Endothelial cell (in vitro differentiated cells): ENCODE results near the gene KBTBD8. TPM values are rescaled to one million over a fixed set of nuclear protein-coding genes. Genes with fewer than 3 reads are reported as not detected.

Experiments used
- DNase-seq: peaks from one replicate; pipeline ENCODE4 v3.0.0; 2021; ENCODE audit warnings: low spot score
- H3K27ac Mint-ChIP-seq: one replicate; pipeline ENCODE4 v1.8.0; 2021; ENCODE audit warnings: mixed read lengths, inconsistent platforms; ENCODE audit not compliant: unreplicated experiment
- H3K27me3 Mint-ChIP-seq: one replicate; pipeline ENCODE4 v1.8.0; 2021; ENCODE audit warnings: mild to moderate bottlenecking, moderate library complexity, mixed read lengths, inconsistent platforms; ENCODE audit not compliant: unreplicated experiment
- H3K36me3 Mint-ChIP-seq: one replicate; pipeline ENCODE4 v1.8.0; 2021; ENCODE audit warnings: mild to moderate bottlenecking, low read depth, mixed read lengths, inconsistent platforms; ENCODE audit not compliant: unreplicated experiment
- H3K4me1 Mint-ChIP-seq: one replicate; pipeline ENCODE4 v1.8.0; 2021; ENCODE audit warnings: mild to moderate bottlenecking, mixed read lengths, inconsistent platforms; ENCODE audit not compliant: unreplicated experiment
- H3K4me3 Mint-ChIP-seq: one replicate; pipeline ENCODE4 v1.8.0; 2021; ENCODE audit warnings: mild to moderate bottlenecking, mixed read lengths, inconsistent platforms; ENCODE audit not compliant: unreplicated experiment
- H3K9me3 Mint-ChIP-seq: one replicate; pipeline ENCODE4 v1.8.0; 2021; ENCODE audit warnings: mixed read lengths, inconsistent platforms; ENCODE audit not compliant: unreplicated experiment
- CTCF ChIP-seq: fragments of 200-600 bp; sonication (generic); IDR thresholded peaks from one replicate; pipeline ENCODE4 v1.5.0; 2021; ENCODE audit warnings: antibody characterized with exemption; ENCODE audit not compliant: unreplicated experiment
- total RNA-seq: library from RNA; stranded (reverse); fragmentation: NEBNext Ultra II Directional; extraction: Animal tissue kit (Norgen Biotek cat#: 25700); gene quantifications from one replicate; pipeline ENCODE4 v1.2.1, GENCODE V29; 2021; ENCODE audit not compliant: unreplicated experiment

KBTBD8 gene
- total RNA-seq, 1 donor from 2014 or later, result 6.3 TPM

GRCh38 chr3:67005974-67006373, 7.9 kb downstream of the KBTBD8 start:
- H3K27me3 Mint-ChIP-seq, result no peaks in the 10 kb centered on the region
- DNase-seq, result no peak
- H3K9me3 Mint-ChIP-seq, result no peaks in the 10 kb centered on the region
- no peak for TF ChIP-seq CTCF
- no peaks in the 10 kb centered on the region for H3K36me3 Mint-ChIP-seq
- H3K4me3 Mint-ChIP-seq, result no peak overlapping the region
- H3K27ac Mint-ChIP-seq, result no peak overlapping the region
- no peaks in the 10 kb centered on the region for H3K4me1 Mint-ChIP-seq

GRCh38 chr3:67006460-67006859, 8.4 kb downstream of the KBTBD8 start:
- H3K4me1 Mint-ChIP-seq, result no peaks in the 10 kb centered on the region
- H3K27ac Mint-ChIP-seq, result no peak overlapping the region
- TF ChIP-seq CTCF, result no peak
- H3K36me3 Mint-ChIP-seq, result no peaks in the 10 kb centered on the region
- no peaks in the 10 kb centered on the region for H3K9me3 Mint-ChIP-seq
- H3K27me3 Mint-ChIP-seq, result no peaks in the 10 kb centered on the region
- no peak overlapping the region for H3K4me3 Mint-ChIP-seq
- no peak for DNase-seq

GRCh38 chr3:67008388-67008787, 10.3 kb downstream of the KBTBD8 start:
- H3K27ac Mint-ChIP-seq, result no peak overlapping the region

GRCh38 chr3:67009716-67010115, 11.6 kb downstream of the KBTBD8 start:
- DNase-seq, result no peak
- TF ChIP-seq CTCF, result no peak
- H3K4me3 Mint-ChIP-seq, result no peak overlapping the region
- H3K9me3 Mint-ChIP-seq, result no peaks in the 10 kb centered on the region
- H3K27me3 Mint-ChIP-seq, result no peaks in the 10 kb centered on the region
- no peaks in the 10 kb centered on the region for H3K4me1 Mint-ChIP-seq
- no peaks in the 10 kb centered on the region for H3K36me3 Mint-ChIP-seq
- no peak overlapping the region for H3K27ac Mint-ChIP-seq

More at GRCh38 chr3:67008388-67008787, 10.3 kb downstream of the KBTBD8 start:
- H3K4me3 Mint-ChIP-seq, result no peak overlapping the region
- H3K9me3 Mint-ChIP-seq, result no peaks in the 10 kb centered on the region
- no peaks in the 10 kb centered on the region for H3K27me3 Mint-ChIP-seq
- no peaks in the 10 kb centered on the region for H3K36me3 Mint-ChIP-seq
- TF ChIP-seq CTCF, result no peak
- no peaks in the 10 kb centered on the region for H3K4me1 Mint-ChIP-seq
- no peak for DNase-seq

GRCh38 chr3:67011414-67012131, 13.5 kb downstream of the KBTBD8 start:
- H3K9me3 Mint-ChIP-seq, result no peaks in the 10 kb centered on the region

More at GRCh38 chr3:67011414-67012131, 13.5 kb downstream of the KBTBD8 start:
- Mint-ChIP-seq H3K4me1 (no peaks in the 10 kb centered on the region), H3K27me3 (no peaks in the 10 kb centered on the region), H3K36me3 (no peaks in the 10 kb centered on the region), H3K4me3 (no peak overlapping the region), H3K27ac (no peak overlapping the region)
- no peak for DNase-seq
- TF ChIP-seq CTCF, result no peak
